H1 (cell line): ENCODE measurements around the gene CRYBB3. TPM values are rescaled to one million over a fixed set of nuclear protein-coding genes. Genes with fewer than 3 reads are reported as not detected.
"Not testable (repeated sequence)": the region's sequence is repeated elsewhere in the genome, so short reads cannot be mapped to it uniquely, and the experiment has no call there.

Source experiments
- CTCF ChIA-PET: fragments of 300-600 bp; sonication (Branson Sonifier 250); formaldehyde crosslinking; loops from one replicate; lab custom pipeline; 2021; ENCODE audit not compliant: partially characterized antibody; lab: Charles Lee
- POLR2A ChIA-PET: fragments of 300-600 bp; sonication (Branson Sonifier 250); formaldehyde crosslinking; loops from one replicate; lab custom pipeline; 2021; ENCODE audit warnings: inconsistent platforms; ENCODE audit not compliant: partially characterized antibody; lab: Charles Lee
- DNase-seq, 2 experiments: peaks; one replicate each; pipeline versions ENCODE4 v3.0.0 to v3.0.0-alpha.2; 2010 to 2022; ENCODE audit warnings: low spot score in 2 of 2, low read depth in 1 of 2, mixed read lengths in 1 of 2
- FAIRE-seq: peaks from 2 replicates; lab custom pipeline; 2011; peaks lifted over from hg19 to GRCh38; lab: Jason Lieb, UNC
- H2AFZ ChIP-seq: 2 replicates; pipeline ENCODE4 v1.8.1; 2012; ENCODE audit warnings: low read length, inconsistent platforms
- H2AK5ac ChIP-seq: 2 replicates; pipeline ENCODE4 v1.6.1; 2013; ENCODE audit warnings: low read depth, low read length
- H2BK120ac ChIP-seq: replicated peaks from 2 replicates; pipeline ENCODE3; 2013; ENCODE audit warnings: low read depth, low read length, inconsistent platforms
- H2BK12ac ChIP-seq: 2 replicates; pipeline ENCODE4 v1.6.1; 2013; ENCODE audit warnings: low read depth, low read length
- H2BK15ac ChIP-seq: 2 replicates; pipeline ENCODE4 v1.6.1; 2013; ENCODE audit warnings: low read length
- H2BK20ac ChIP-seq: 2 replicates; pipeline ENCODE4 v1.6.1; 2013; ENCODE audit warnings: low read length
- H2BK5ac ChIP-seq: 2 replicates; pipeline ENCODE4 v1.6.1; 2013; ENCODE audit warnings: low read depth, low read length
- H3K14ac ChIP-seq: 2 replicates; pipeline ENCODE4 v1.6.1; 2013; ENCODE audit warnings: inconsistent platforms; ENCODE audit not compliant: insufficient read length
- H3K18ac ChIP-seq: 2 replicates; pipeline ENCODE4 v1.6.1; 2013; ENCODE audit warnings: low read length; ENCODE audit errors: extremely low read depth
- H3K23ac ChIP-seq: 2 replicates; pipeline ENCODE4 v1.6.1; 2013; ENCODE audit warnings: inconsistent platforms; ENCODE audit not compliant: insufficient read length
- H3K23me2 ChIP-seq: 2 replicates; pipeline ENCODE4 v1.6.1; 2013; ENCODE audit warnings: low read depth, low read length
- H3K27ac ChIP-seq: 2 replicates; pipeline ENCODE4 v1.6.1; 2011; ENCODE audit warnings: low read depth, low read length, inconsistent platforms
- H3K27me3 ChIP-seq, 4 experiments: replicated peaks in 1 of 4; 1 replicate in 1 of 4; 2 replicates in 3 of 4; pipeline versions ENCODE4 v1.6.1 to v1.8.1; 2011 to 2013; ENCODE audit warnings: low read length in 3 of 4, mild to moderate bottlenecking in 3 of 4, inconsistent platforms in 2 of 4, mixed read lengths in 2 of 4, moderate library complexity in 1 of 4; ENCODE audit not compliant: control insufficient read depth in 3 of 4, insufficient read depth in 3 of 4; ENCODE audit errors: extremely low read depth in 1 of 4
- H3K36me3 ChIP-seq, 4 experiments: 2 replicates each; pipeline versions ENCODE4 v1.6.1 to v1.8.1; 2011 to 2013; ENCODE audit warnings: mild to moderate bottlenecking in 4 of 4, low read length in 3 of 4, moderate library complexity in 2 of 4, control low read depth in 1 of 4, inconsistent platforms in 1 of 4; ENCODE audit not compliant: insufficient read depth in 4 of 4, control insufficient read depth in 2 of 4
- H3K4ac ChIP-seq: replicated peaks from 2 replicates; pipeline ENCODE3; 2013; ENCODE audit warnings: low read length, low read depth, mixed read lengths, inconsistent platforms; ENCODE audit not compliant: insufficient read length
- H3K4me1 ChIP-seq, 4 experiments: replicated peaks in 1 of 4; 1 replicate in 1 of 4; 2 replicates in 3 of 4; pipeline versions ENCODE4 v1.6.1 to v1.8.1; 2011 to 2013; ENCODE audit warnings: low read length in 3 of 4, inconsistent platforms in 2 of 4, mixed read lengths in 1 of 4; ENCODE audit not compliant: insufficient read depth in 4 of 4, control insufficient read depth in 3 of 4
- H3K4me2 ChIP-seq, 2 experiments: 2 replicates each; pipeline versions ENCODE4 v1.6.1 to v1.8.1; 2011 to 2013; ENCODE audit warnings: low read depth in 2 of 2, low read length in 2 of 2, control low read depth in 1 of 2, inconsistent platforms in 1 of 2, mild to moderate bottlenecking in 1 of 2; ENCODE audit not compliant: insufficient read depth in 1 of 2
- H3K4me3 ChIP-seq, 4 experiments: fragments of 200-600, 300-600 bp in 1 of 4; sonication (generic), shearing (Covaris generic), sonication (Bioruptor Twin) in 1 of 4; 2 replicates each; pipeline versions ENCODE4 v1.5.1 to v1.8.1; 2011 to 2016; ENCODE audit warnings: low read length in 4 of 4, low read depth in 3 of 4, control low read depth in 2 of 4, inconsistent platforms in 2 of 4, mild to moderate bottlenecking in 2 of 4, mixed read lengths in 1 of 4, moderate library complexity in 1 of 4; ENCODE audit not compliant: insufficient read depth in 2 of 4; ENCODE audit errors: extremely low read depth in 1 of 4
- H3K56ac ChIP-seq: replicated peaks from 2 replicates; pipeline ENCODE3; 2013; ENCODE audit warnings: low read depth, mild to moderate bottlenecking, mixed read lengths, low read length, inconsistent platforms; ENCODE audit not compliant: insufficient read length
- H3K79me1 ChIP-seq: 2 replicates; pipeline ENCODE4 v1.6.1; 2013; ENCODE audit warnings: low read depth, low read length, control low read depth
- H3K79me2 ChIP-seq, 2 experiments: 2 replicates each; pipeline versions ENCODE4 v1.6.1 to v1.8.1; 2012 to 2013; ENCODE audit warnings: low read length in 2 of 2, mild to moderate bottlenecking in 2 of 2, inconsistent platforms in 1 of 2; ENCODE audit not compliant: insufficient read depth in 2 of 2, control insufficient read depth in 1 of 2
- H3K9ac ChIP-seq, 4 experiments: replicated peaks in 1 of 4; 1 replicate in 1 of 4; 2 replicates in 3 of 4; pipeline versions ENCODE4 v1.6.1 to v1.8.1; 2011 to 2013; ENCODE audit warnings: low read depth in 3 of 4, low read length in 3 of 4, control low read depth in 2 of 4, mild to moderate bottlenecking in 2 of 4, moderate library complexity in 2 of 4, inconsistent platforms in 1 of 4; ENCODE audit errors: extremely low read depth in 1 of 4
- H3K9me3 ChIP-seq, 2 experiments: 2 replicates each; pipeline versions ENCODE4 v1.6.1 to v1.8.1; 2012 to 2013; ENCODE audit warnings: mild to moderate bottlenecking in 2 of 2, moderate library complexity in 2 of 2, control low read depth in 1 of 2, inconsistent platforms in 1 of 2, low read depth in 1 of 2, low read length in 1 of 2, mixed read lengths in 1 of 2; ENCODE audit not compliant: insufficient read depth in 2 of 2
- H4K20me1 ChIP-seq, 2 experiments: replicated peaks in 1 of 2; 2 replicates each; pipeline versions ENCODE3 to v1.8.1; 2011 to 2013; ENCODE audit warnings: inconsistent platforms in 2 of 2, low read length in 2 of 2, mild to moderate bottlenecking in 1 of 2; ENCODE audit not compliant: insufficient read depth in 2 of 2, control insufficient read depth in 1 of 2
- H4K5ac ChIP-seq: 2 replicates; pipeline ENCODE4 v1.6.1; 2013; ENCODE audit warnings: low read length, low read depth, mixed read lengths, inconsistent platforms; ENCODE audit not compliant: insufficient read length
- H4K8ac ChIP-seq: 2 replicates; pipeline ENCODE4 v1.8.0; 2013; ENCODE audit warnings: mild to moderate bottlenecking, moderate library complexity, low read length, inconsistent platforms; ENCODE audit not compliant: insufficient read depth; ENCODE audit errors: extremely low read depth
- H4K91ac ChIP-seq: replicated peaks from 2 replicates; pipeline ENCODE3; 2013; ENCODE audit warnings: low read length, mixed read lengths, inconsistent platforms; ENCODE audit not compliant: insufficient read length
- SP2 ChIP-seq: IDR thresholded peaks from 2 replicates; pipeline ENCODE4 v1.6.1; 2012; ENCODE audit warnings: mild to moderate bottlenecking, low read length, inconsistent platforms
- whole genome bisulfite sequencing, 2 experiments: shearing (Covaris generic) in 1 of 2; methylation state at CpG; one replicate each; pipeline versions ENCODE4 v1.1.6 to v1.1.7; 2013 to 2015; ENCODE audit warnings: low lambda C conversion rate in 2 of 2, mixed read lengths in 2 of 2, inconsistent platforms in 1 of 2, low coverage in 1 of 2, missing lambda C conversion rate in 1 of 2; ENCODE audit not compliant: insufficient replicate concordance in 2 of 2, insufficient coverage in 1 of 2, insufficient read length in 1 of 2; ENCODE audit errors: extremely low coverage in 1 of 2, missing lambda C conversion rate in 1 of 2; 5-methylcytosine and 5-hydroxymethylcytosine counted together
- polyA plus RNA-seq, 7 experiments: library from polyadenylated mRNA; depleted of rRNA in 3 of 7; stranded (reverse) in 5 of 7; unstranded in 2 of 7; fragments of >200 nt in 5 of 7; fragments of 200-250 nt in 2 of 7; gene quantifications; 1 replicate in 5 of 7; 2 replicates in 1 of 7; 4 replicates in 1 of 7; pipeline versions ENCODE4 v1.2.1 to v1.2.3, GENCODE V29; 2011 to 2013; ENCODE audit warnings: missing spikeins in 2 of 7, mixed read lengths in 2 of 7
- total RNA-seq: library from RNA; stranded (reverse); fragmentation: NEBNext Ultra II Directional; extraction: Animal tissue kit (Norgen Biotek cat#: 25700); gene quantifications from 2 replicates; pipeline ENCODE4 v1.2.1, GENCODE V29; 2021

Gene CRYBB3
- total and polyA plus RNA-seq, 2 of the 8 experiments (the other 6 are each of a cell fraction or from before 2014, with no cell fraction given), result 0.44 to 0.58 TPM

GRCh38 chr22:25228822-25229221, 29.2 kb downstream of the CRYBB3 start (continued):
- no peak for TF ChIP-seq SP2

- H3K4me1 ChIP-seq, H3K9ac ChIP-seq, POLR2A ChIA-PET: not testable (repeated sequence)
Measured at GRCh38 chr22:25230760-25231159, 31.1 kb downstream of the CRYBB3 start.

More at GRCh38 chr22:25230760-25231159, 31.1 kb downstream of the CRYBB3 start:
- H3K4me3 ChIP-seq, H3K36me3 ChIP-seq, H2AK5ac ChIP-seq, H4K91ac ChIP-seq, H3K18ac ChIP-seq, H3K79me2 ChIP-seq, H2AFZ ChIP-seq, H2BK5ac ChIP-seq, H4K8ac ChIP-seq, H3K4ac ChIP-seq, H3K4me2 ChIP-seq, H2BK12ac ChIP-seq, H4K5ac ChIP-seq, H2BK15ac ChIP-seq, H2BK120ac ChIP-seq, H2BK20ac ChIP-seq, FAIRE-seq, H3K56ac ChIP-seq, H3K27me3 ChIP-seq, H3K27ac ChIP-seq, H4K20me1 ChIP-seq, H3K23ac ChIP-seq, H3K14ac ChIP-seq, H3K9me3 ChIP-seq, H3K23me2 ChIP-seq, H3K79me1 ChIP-seq, DNase-seq: not testable (repeated sequence)
- 74% methylated on average over 2 of the region's 2 CpGs; no CpG with 5 or more reads in 1 of the 2 experiments for WGBS, 2 experiments
- CTCF ChIA-PET, result interaction anchor here (3.1 kb wide), 1 partner anchor 103 kb away, joined by 14 read pairs; no protein-coding TSS in a partner anchor
